Duodenal mucosa (tissue), 2 donors: ENCODE results near the gene DCLRE1B.
A peak's percentile ranks its signal among the peaks of the same experiment; 100 is the strongest.

Experiments used
- H3K27ac ChIP-seq: one replicate; pipeline ENCODE4 v1.7.0; 2013; ENCODE audit warnings: low read depth, low read length
- H3K27me3 ChIP-seq, 2 donors: one replicate each; pipeline ENCODE4 v1.7.0; 2013; ENCODE audit warnings: low read length in 2 of 2, control low read depth in 1 of 2; ENCODE audit not compliant: insufficient read depth in 2 of 2, control insufficient read depth in 1 of 2
- H3K36me3 ChIP-seq, 2 donors: one replicate each; pipeline ENCODE4 v1.7.0; 2013; ENCODE audit warnings: low read length in 2 of 2, control low read depth in 1 of 2; ENCODE audit not compliant: insufficient read depth in 2 of 2, control insufficient read depth in 1 of 2
- H3K4me1 ChIP-seq, 2 donors: one replicate each; pipeline ENCODE4 v1.7.0; 2013; ENCODE audit warnings: low read length in 2 of 2, control low read depth in 1 of 2; ENCODE audit not compliant: insufficient read depth in 2 of 2, control insufficient read depth in 1 of 2
- H3K4me3 ChIP-seq, 2 donors: one replicate each; pipeline ENCODE4 v1.7.0; 2013; ENCODE audit warnings: low read length in 2 of 2, low read depth in 1 of 2
- H3K9ac ChIP-seq, 2 donors: one replicate each; pipeline ENCODE4 v1.7.0; 2013; ENCODE audit warnings: low read length in 2 of 2, low read depth in 1 of 2
- H3K9me3 ChIP-seq, 2 donors: one replicate each; pipeline ENCODE4 v1.7.0; 2013; ENCODE audit warnings: low read length in 2 of 2, control low read depth in 1 of 2; ENCODE audit not compliant: control insufficient read depth in 1 of 2

Gene DCLRE1B

DNA sequence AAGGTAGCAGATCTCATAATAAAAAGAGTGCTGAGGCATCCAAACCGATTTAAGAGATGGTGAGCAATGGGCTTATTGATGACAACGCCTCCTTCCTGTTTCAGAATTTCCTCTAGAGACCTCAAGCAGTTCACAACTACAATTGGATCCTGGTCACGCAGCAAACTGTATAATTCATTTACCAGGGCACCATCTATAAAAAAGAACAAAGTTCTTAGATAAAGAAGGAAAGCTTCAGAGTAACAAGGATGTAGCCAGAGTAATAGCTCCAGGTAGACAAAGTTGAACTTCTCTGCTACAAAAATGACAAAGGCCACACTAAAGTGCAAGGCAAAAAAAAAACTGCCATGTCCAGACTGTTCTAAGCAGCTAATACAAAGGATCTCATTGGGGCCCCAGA, 3.9 kb upstream of the DCLRE1B start:
- Histone ChIP-seq H3K9me3 (no peaks in the 10 kb centered on the region), H3K27ac (no peak overlapping the region), H3K4me3 (no peak overlapping the region), H3K9ac (no peak overlapping the region), H3K4me1 (peaks cover 41 to 63% of the 10 kb centered on the region in 2 donors), H3K27me3 (no peaks in the 10 kb centered on the region), H3K36me3 (peaks cover 10 to 44% of the 10 kb centered on the region in 2 donors)

DNA sequence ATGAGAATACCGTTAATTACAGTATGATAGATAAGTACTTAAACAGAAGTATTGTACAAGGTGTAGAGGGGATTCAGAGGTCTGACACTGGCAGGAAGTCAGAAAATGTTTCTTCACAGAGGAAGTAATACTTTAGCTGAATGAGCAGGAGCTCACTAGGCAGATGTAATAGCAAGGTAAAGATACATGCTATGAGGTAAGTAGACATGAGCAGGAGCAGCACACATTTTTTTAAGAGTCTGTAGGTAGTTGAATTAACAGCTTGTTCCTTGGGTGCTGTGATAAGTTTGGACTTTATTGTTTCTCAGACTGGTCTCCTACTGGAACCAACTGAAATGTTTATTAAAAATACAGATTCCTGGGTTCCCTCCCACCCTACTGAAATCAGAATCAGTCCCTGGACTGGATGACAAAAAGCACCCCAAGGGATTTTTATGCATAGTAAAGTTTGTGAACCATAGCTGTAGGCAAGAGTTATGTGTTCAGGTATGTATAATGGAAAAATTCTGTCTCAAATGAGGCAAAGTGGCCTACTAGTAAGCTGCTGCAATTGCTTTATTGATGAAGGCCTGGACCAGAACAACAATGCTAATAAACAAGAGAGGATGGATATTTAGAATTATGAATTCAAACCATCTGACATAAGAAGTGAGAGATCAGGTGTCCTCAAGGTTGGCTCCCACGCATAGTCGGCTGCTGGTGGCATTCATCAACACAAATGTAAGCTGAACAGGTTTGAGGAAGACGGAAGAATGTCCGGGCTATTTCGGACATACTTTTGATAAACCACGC, 1.4 kb upstream of the DCLRE1B start:
- Histone ChIP-seq H3K36me3 (peaks cover 0 to 36% of the 10 kb centered on the region in 2 donors), H3K4me3 (peak overlapping the region; percentile 89 to 96), H3K27me3 (no peaks in the 10 kb centered on the region), H3K27ac (peak overlapping the region; percentile 83), H3K4me1 (peaks cover 41 to 55% of the 10 kb centered on the region in 2 donors), H3K9me3 (no peaks in the 10 kb centered on the region), H3K9ac (peak overlapping the region; percentile 95 to 96)

DNA sequence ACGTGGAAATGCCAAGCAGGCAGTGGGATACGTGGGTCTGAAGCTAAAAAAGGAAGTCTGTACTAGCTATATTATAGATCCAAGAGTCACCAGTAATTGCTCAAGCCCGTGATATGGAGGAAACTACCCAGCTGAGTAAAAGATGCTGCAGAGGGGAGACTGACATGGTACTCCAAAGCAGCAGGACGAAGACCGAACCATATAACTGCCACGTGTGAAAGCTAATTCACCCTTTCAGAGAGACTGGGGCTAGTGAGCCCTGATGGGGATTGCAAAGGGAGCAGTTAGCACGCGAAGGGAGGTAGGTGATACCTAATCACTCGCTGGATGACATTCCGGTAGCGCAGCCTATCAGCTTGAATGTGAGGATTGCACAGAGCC, 843 bp upstream of the DCLRE1B start:
- peak overlapping the region; percentile 95 to 96 for H3K9ac ChIP-seq
- H3K4me1 ChIP-seq, result peaks cover 41 to 49% of the 10 kb centered on the region in 2 donors
- peak overlapping the region; percentile 83 for H3K27ac ChIP-seq
- H3K36me3 ChIP-seq, result peaks cover 0 to 34% of the 10 kb centered on the region in 2 donors
- no peaks in the 10 kb centered on the region for H3K9me3 ChIP-seq
- peak overlapping the region; percentile 89 to 96 for H3K4me3 ChIP-seq
- H3K27me3 ChIP-seq, result no peaks in the 10 kb centered on the region

DNA sequence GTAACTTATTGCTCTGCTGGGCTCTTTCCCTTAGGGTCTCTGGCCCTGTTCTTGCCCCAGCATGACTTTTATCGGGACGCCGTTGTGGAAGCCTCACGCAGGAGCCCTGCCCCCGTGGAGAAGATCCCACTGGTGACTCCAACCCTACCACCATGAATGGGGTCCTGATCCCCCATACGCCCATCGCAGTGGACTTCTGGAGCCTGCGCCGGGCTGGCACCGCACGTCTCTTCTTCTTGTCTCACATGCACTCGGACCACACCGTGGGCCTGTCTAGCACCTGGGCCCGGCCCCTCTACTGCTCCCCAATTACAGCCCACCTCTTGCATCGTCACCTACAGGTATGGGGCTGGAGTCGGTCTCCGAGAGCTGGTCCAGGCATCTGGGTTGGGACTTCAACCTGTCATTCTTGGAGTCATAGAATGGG, 322 bp downstream of the DCLRE1B start:
- peak overlapping the region; percentile 89 to 94 for H3K4me3 ChIP-seq
- H3K27ac ChIP-seq, result peak overlapping the region; percentile 46
- H3K9ac ChIP-seq, result peak overlapping the region; percentile 83 to 98
- peaks cover 0 to 30% of the 10 kb centered on the region in 2 donors for H3K36me3 ChIP-seq
- H3K9me3 ChIP-seq, result no peaks in the 10 kb centered on the region
- no peaks in the 10 kb centered on the region for H3K27me3 ChIP-seq
- peaks cover 39 to 41% of the 10 kb centered on the region in 2 donors for H3K4me1 ChIP-seq

DNA sequence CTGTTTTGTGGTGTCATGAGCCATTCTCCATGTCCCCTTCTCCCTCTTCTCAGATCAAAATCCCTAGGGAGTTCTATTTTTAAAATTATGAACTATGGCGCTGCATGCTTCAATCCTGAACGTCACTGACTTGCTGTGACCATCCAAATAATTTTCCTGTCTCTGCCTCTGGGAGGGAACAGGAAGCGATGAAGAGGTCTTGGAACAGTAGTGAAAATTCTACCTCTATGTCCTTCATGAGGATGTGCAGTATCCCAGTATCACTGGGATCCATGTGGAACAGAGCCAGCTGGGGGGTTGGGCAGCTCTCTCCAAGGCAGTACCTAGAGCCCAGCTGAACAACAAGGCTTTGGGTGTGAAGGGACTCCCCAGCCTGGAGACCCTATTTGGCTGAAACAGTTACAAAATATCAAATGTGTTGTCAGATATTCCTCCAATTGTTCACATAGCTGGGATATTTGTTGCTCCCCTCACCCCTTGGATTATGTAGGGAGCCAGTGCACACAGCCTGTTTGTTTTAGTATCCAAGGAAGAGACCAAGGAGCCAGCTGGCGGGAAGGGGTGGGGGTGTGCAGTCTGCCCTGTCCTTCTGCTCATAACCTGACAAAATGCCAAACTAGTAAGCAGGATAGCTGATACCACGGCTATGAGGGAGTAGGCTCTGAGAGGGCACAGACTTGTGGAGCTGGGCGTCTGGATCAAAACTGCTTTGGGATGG, 7.6 kb downstream of the DCLRE1B start:
- Histone ChIP-seq H3K27ac (peak overlapping the region; percentile 58), H3K9ac (peak overlapping the region in 1 of 2 donors; percentile 16), H3K4me3 (no peak overlapping the region), H3K27me3 (no peaks in the 10 kb centered on the region), H3K4me1 (peaks cover 0 to 12% of the 10 kb centered on the region in 2 donors), H3K36me3 (peaks cover 9 to 36% of the 10 kb centered on the region in 2 donors), H3K9me3 (no peaks in the 10 kb centered on the region)

DNA sequence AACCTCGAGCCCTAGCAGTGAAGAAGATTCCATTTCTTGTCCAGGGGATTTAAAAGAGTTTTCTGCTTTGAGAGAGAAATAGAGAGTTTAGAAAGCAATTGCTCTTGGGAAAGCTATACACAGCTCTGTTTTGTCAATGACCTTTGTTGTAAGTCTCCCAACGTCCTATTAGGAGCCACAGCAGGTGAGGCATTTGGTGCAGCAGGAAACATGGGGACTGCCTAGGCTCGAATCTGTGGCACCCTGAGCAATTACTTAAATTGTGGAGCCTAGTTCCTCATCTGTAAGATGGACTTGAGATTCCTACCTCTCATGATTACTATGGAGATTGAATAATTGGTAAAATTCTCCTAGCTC, 8.2 kb downstream of the DCLRE1B start:
- H3K27me3 ChIP-seq, result no peaks in the 10 kb centered on the region
- peaks cover 9 to 31% of the 10 kb centered on the region in 2 donors for H3K36me3 ChIP-seq
- H3K27ac ChIP-seq, result peak overlapping the region; percentile 58
- H3K4me3 ChIP-seq, result no peak overlapping the region
- H3K4me1 ChIP-seq, result peaks cover 0 to 12% of the 10 kb centered on the region in 2 donors
- no peaks in the 10 kb centered on the region for H3K9me3 ChIP-seq
- H3K9ac ChIP-seq, result peak overlapping the region in 1 of 2 donors; percentile 16

DNA sequence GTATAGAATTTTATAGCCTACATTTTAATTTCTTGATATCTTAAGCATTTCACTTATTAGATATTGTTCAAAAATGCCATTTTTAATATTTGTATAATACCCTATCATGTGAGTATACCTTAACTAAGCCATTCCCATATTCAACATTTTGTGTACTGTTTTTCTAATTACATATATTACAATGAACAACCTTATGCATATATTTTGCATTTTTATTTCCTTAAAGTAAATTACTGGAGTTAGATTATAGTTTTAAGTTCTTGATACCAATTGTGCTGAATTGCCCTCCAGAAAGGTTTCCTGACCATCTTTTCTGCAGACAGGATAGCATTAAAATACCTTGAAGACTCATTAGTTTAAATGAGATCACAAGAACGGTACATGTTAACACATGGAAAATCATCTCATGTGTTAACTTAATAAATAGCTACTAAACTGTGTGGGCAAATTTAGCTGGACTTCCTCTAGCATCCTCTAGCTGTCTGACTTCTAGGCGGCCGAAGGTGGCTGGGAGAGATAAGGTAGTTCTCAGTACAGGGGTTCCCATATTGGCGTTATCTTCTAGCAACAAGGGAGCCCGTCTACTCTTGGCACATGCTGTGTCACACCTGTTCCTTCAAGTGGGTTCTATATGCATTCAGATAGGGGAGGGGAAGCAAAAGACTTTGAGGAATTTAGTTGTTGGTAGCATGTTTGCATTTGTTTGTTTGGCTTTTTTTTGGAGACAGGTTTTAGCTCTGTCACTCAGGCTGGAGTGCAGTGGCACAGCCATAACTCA, 8.9 kb downstream of the DCLRE1B start:
- peaks cover 9 to 26% of the 10 kb centered on the region in 2 donors for H3K36me3 ChIP-seq
- no peak overlapping the region for H3K4me3 ChIP-seq
- no peaks in the 10 kb centered on the region for H3K9me3 ChIP-seq
- H3K27me3 ChIP-seq, result no peaks in the 10 kb centered on the region
- no peak overlapping the region for H3K27ac ChIP-seq
- peaks cover 0 to 12% of the 10 kb centered on the region in 2 donors for H3K4me1 ChIP-seq
- H3K9ac ChIP-seq, result no peak overlapping the region

DNA sequence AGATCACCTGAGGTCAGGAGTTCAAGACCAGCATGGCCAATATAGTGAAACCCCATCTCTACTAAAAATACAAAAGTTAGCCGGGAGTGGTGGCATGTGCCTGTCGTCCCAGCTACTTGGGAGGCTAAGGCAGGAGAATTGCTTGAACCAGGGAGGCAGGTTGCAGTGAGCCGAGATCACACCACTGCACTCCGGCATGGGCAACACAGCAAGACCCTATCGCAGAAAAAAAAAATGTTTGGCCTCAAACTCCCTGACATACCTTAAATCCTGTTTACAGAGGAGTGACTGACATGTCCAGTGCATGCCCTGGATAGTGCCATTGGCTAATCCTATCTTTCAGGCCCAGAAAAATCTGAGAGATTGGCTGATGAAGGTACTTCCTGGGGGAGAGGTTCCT, 11.8 kb downstream of the DCLRE1B start:
- Histone ChIP-seq H3K27ac (no peak overlapping the region), H3K27me3 (no peaks in the 10 kb centered on the region), H3K4me1 (peaks cover 0 to 12% of the 10 kb centered on the region in 2 donors), H3K9ac (no peak overlapping the region), H3K9me3 (no peaks in the 10 kb centered on the region), H3K4me3 (no peak overlapping the region), H3K36me3 (peaks cover 0 to 5% of the 10 kb centered on the region in 2 donors)

DNA sequence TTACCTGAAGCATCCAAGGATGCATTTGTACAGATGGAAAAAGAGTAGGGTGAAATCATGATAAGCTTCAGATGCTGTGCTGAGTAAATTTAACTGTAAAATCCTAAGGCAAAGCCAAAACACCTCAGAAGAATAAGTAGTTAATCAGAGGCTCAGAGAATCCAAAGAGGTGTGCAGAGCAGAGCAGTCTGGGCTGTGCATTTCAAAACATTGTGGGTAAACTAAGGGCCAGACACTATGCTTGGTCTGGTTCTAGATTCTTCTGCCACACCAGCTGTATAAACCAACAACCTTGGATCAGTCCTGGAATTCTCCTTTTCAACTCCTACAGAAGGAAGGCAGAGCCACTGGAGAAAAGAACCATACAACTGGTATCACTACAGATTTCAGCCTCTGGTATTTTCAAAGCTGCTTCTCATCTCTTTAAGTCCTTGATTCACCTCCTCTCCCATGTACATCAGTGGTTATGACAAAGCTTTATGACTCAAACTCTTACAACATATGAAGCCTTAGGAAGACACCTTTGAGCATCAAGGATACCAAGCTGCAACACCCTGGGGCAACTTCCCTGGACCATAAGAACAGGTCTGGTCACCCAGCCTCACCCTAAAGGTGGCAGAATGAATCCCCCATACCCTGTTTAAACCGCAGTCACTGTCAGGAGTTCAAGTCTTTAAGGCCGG, 12.4 kb downstream of the DCLRE1B start:
- Histone ChIP-seq H3K4me3 (no peak overlapping the region), H3K36me3 (peaks cover 0 to 4% of the 10 kb centered on the region in 2 donors), H3K9ac (no peak overlapping the region), H3K27me3 (no peaks in the 10 kb centered on the region), H3K27ac (no peak overlapping the region), H3K9me3 (no peaks in the 10 kb centered on the region), H3K4me1 (peaks cover 0 to 10% of the 10 kb centered on the region in 2 donors)
